Activated T-cell treated with anti-CD3 and anti-CD28 coated beads, Interleukin-2, amount 50 U/mL, for 4 hours (primary cell): ENCODE data around the gene CAGE1. TPM values are rescaled to one million over a fixed set of nuclear protein-coding genes. Genes with fewer than 3 reads are reported as not detected.

Experiments used
- ATAC-seq, 2 donors: fragments of 200-7000 bp; cut with Tn5 transposase; one replicate each; pipeline ENCODE4 v1.10.0; 2021
- DNase-seq: peaks from one replicate; pipeline ENCODE4 v3.0.0-alpha.2; 2020
- H3K27me3 Mint-ChIP-seq: one replicate; pipeline ENCODE4 v1.8.0; 2021; ENCODE audit warnings: low read depth, mixed read lengths
- H3K36me3 Mint-ChIP-seq: one replicate; pipeline ENCODE4 v1.8.0; 2022; ENCODE audit warnings: mixed read lengths; ENCODE audit not compliant: insufficient read depth
- H3K4me1 Mint-ChIP-seq: one replicate; pipeline ENCODE4 v1.8.0; 2021; ENCODE audit warnings: low read depth, mixed read lengths
- H3K4me3 Mint-ChIP-seq: one replicate; pipeline ENCODE4 v1.8.0; 2021; ENCODE audit warnings: mild to moderate bottlenecking, moderate library complexity, mixed read lengths
- H3K9me3 Mint-ChIP-seq: one replicate; pipeline ENCODE4 v1.8.0; 2021; ENCODE audit warnings: mixed read lengths
- total RNA-seq, 3 donors: library from RNA; stranded (reverse); gene quantifications; one replicate each; pipeline ENCODE4 v1.2.1, GENCODE V29; 2021

The CAGE1 gene
- total RNA-seq, 3 donors from 2014 or later: 0.10 to 0.16 (median 0.13) TPM

DNA sequence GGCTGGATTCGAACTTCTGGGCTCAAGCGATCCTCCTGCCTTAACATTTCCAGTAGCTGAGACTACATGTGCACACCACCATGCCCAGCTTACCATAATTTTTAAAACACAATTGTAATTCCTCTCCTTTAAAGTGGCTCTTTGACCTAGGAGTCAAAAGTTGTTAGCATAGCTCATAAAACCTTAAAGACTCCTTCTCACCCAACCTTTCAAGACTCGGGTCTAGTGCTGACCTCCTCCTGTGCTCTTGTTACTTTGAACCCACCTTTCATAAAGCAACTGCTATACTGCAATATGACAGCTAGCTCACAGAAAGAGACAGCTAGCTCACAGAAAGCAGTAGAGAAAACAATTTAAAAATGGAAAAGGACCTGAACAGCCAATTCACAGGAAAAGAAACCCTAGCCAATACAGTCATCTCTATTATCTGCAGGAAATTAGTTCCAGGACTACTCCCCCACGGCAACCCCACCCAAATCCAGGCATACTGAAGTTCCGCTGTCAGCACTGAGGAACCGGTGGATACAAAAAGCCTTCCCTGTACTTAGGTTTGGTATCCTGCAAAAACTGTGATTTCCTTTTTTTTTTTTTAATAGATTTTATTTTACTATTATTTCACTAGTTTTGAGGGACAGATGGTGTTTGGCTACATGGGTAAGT, 96.8 kb downstream of the CAGE1 start:
- Mint-ChIP-seq H3K36me3 (peaks cover 28% of the 10 kb centered on the region), H3K4me1 (peaks cover 6% of the 10 kb centered on the region), H3K9me3 (no peaks in the 10 kb centered on the region), H3K27me3 (no peaks in the 10 kb centered on the region), H3K4me3 (no peak overlapping the region)
- DNase-seq (no peak), ATAC-seq (no peak)

DNA sequence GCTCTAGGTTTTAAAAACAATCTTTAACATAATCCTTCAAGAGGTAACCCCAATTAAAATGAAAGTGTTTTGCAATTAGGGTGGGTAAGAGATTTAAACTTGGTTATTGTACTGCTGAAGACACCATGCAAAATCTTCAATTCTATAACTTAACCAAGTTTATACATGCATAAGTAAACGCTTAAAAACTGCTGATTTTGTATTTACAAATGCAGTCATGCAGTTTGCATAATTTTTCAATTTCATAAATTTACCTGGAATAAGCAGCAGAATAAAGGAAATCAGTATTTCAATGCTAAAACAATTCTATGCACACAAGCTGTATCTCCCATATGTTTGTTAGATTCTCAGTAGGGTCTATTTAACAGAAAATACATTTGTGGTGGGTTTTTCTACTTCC, 99.5 kb downstream of the CAGE1 start:
- no peak for ATAC-seq
- peaks cover 35% of the 10 kb centered on the region for H3K36me3 Mint-ChIP-seq

GRCh38 chr6:7285416-7285815, 104.1 kb downstream of the CAGE1 start:
- H3K9me3 Mint-ChIP-seq: no peaks in the 10 kb centered on the region
- DNase-seq (no peak), ATAC-seq (no peak)
- H3K36me3 Mint-ChIP-seq: peaks cover 34% of the 10 kb centered on the region
- peaks cover 19% of the 10 kb centered on the region for H3K4me1 Mint-ChIP-seq
- H3K27me3 Mint-ChIP-seq: no peaks in the 10 kb centered on the region
- no peak overlapping the region for H3K4me3 Mint-ChIP-seq

More for the DNA sequence above, 99.5 kb downstream of the CAGE1 start:
- H3K4me3 Mint-ChIP-seq: no peak overlapping the region
- peaks cover 3% of the 10 kb centered on the region for H3K4me1 Mint-ChIP-seq
- H3K27me3 Mint-ChIP-seq: no peaks in the 10 kb centered on the region
- H3K9me3 Mint-ChIP-seq: no peaks in the 10 kb centered on the region
- no peak for DNase-seq

GRCh38 chr6:7283676-7284075, 105.9 kb downstream of the CAGE1 start:
- Mint-ChIP-seq H3K4me3 (no peak overlapping the region), H3K9me3 (no peaks in the 10 kb centered on the region), H3K4me1 (peaks cover 22% of the 10 kb centered on the region), H3K36me3 (peaks cover 28% of the 10 kb centered on the region), H3K27me3 (no peaks in the 10 kb centered on the region)
- ATAC-seq: no peak
- DNase-seq: no peak

DNA sequence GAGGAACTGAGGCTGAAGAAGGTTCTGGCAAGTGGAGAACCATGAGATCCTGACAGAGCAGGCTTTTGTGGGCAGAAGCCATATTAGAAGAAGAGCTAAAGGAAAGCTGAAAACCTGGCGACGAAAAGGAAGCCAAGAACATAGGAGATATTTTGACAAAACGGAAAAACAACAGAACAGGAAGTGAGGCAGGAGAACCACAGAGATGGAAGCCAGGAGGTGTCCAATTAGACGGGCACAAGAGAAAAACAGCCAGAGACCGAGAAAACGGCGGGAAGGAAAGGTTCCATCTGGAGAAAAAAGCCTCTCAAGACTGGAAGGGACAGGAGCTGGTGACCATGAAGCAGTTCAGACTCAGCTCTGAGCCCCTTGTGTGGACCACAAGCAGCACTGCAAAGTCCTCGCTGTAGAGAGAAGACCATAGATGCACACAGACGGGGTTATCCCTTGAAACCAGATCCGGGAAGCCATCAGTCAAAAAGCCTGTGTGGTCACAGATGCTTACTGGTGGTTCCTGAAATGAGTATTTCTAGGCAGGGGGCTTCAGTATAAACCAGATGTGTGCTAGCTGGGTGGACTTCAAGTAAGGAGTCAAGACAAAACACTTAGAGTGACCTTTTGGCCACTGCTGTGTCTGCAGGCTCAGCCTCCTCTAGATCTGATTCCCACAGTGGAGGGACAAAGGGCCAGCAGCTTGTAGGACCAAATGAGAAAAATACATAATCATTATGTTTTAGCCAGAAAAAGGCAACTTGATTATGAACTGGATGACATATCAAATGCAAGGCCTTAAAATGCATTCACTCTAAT, 107.2 kb downstream of the CAGE1 start:
- DNase-seq (no peak), ATAC-seq (peak; percentile 34 to 48)
- Mint-ChIP-seq H3K4me1 (peaks cover 24% of the 10 kb centered on the region), H3K27me3 (no peaks in the 10 kb centered on the region), H3K4me3 (peak overlapping the region; percentile 3), H3K36me3 (peaks cover 15% of the 10 kb centered on the region), H3K9me3 (no peaks in the 10 kb centered on the region)

Other genes starting within 250 kb of the CAGE1 start
- 100 to 1,000 TPM; 133 to 146 (median 135) TPM for gene SSR1, start 76.5 kb downstream of the CAGE1 start, total RNA-seq
- 10 to 100 TPM; 92.6 to 99.1 (median 95.9) TPM for gene RIOK1, start 66 bp upstream of the CAGE1 start, total RNA-seq
- gene DSP, start 151.9 kb upstream of the CAGE1 start, total RNA-seq: under 1 TPM; 0.14 to 0.29 (median 0.23) TPM
- 10 to 100 TPM; 12.2 to 14.2 (median 12.5) TPM for gene SNRNP48, start 200.5 kb upstream of the CAGE1 start, total RNA-seq